ENCODE measurements around the gene ZMYM5. TPM values are rescaled to one million over a fixed set of nuclear protein-coding genes. Genes with fewer than 3 reads are reported as not detected.
A peak's percentile ranks its signal among the peaks of the same experiment; 100 is the strongest.
"Not testable (repeated sequence)": the region's sequence is repeated elsewhere in the genome, so short reads cannot be mapped to it uniquely, and the experiment has no call there.

ZMYM5 gene
- polyA plus RNA-seq (ENCODE audit: insufficient read length in 3 of 3): 10 to 100 TPM; 16.0 to 25.2 (median 22.9) TPM
- long read RNA-seq, donor 1, partial matches to known transcripts: 38 of 42 reads
- long read RNA-seq, donor 1, other reads (novel, unspliced or antisense): 0 of 42 reads
- long read RNA-seq, donor 2, partial matches to known transcripts: 49 of 49 reads
- long read RNA-seq, donor 2, other reads (novel, unspliced or antisense): 0 of 49 reads
- long read RNA-seq, donor 3, partial matches to known transcripts: 33 of 34 reads
- long read RNA-seq, donor 3, other reads (novel, unspliced or antisense): 0 of 34 reads
- long read RNA-seq, donor 4, partial matches to known transcripts: 55 of 59 reads
- long read RNA-seq, donor 4, other reads (novel, unspliced or antisense): 0 of 59 reads
- long read RNA-seq, donor 5, partial matches to known transcripts: 28 of 28 reads
- long read RNA-seq, donor 5, other reads (novel, unspliced or antisense): 0 of 28 reads
- long read RNA-seq, donor 6, partial matches to known transcripts: 28 of 33 reads
- long read RNA-seq, donor 6, other reads (novel, unspliced or antisense): 0 of 33 reads
- long read RNA-seq, donor 7, partial matches to known transcripts: 17 of 21 reads
- long read RNA-seq, donor 7, other reads (novel, unspliced or antisense): 0 of 21 reads
- long read RNA-seq, donor 8, partial matches to known transcripts: 0 of 2 reads
- long read RNA-seq, donor 8, other reads (novel, unspliced or antisense): 0 of 2 reads
- long read RNA-seq, donor 9, partial matches to known transcripts: 67 of 71 reads
- long read RNA-seq, donor 9, other reads (novel, unspliced or antisense): 0 of 71 reads
- long read RNA-seq, donor 10, partial matches to known transcripts: 88 of 90 reads
- long read RNA-seq, donor 10, other reads (novel, unspliced or antisense): 0 of 90 reads
- long read RNA-seq, donor 11, partial matches to known transcripts: 8 of 10 reads
- long read RNA-seq, donor 11, other reads (novel, unspliced or antisense): 0 of 10 reads
- long read RNA-seq, donor 12, partial matches to known transcripts: 28 of 32 reads
- long read RNA-seq, donor 12, other reads (novel, unspliced or antisense): 0 of 32 reads
- long read RNA-seq, donor 13, partial matches to known transcripts: 62 of 63 reads
- long read RNA-seq, donor 13, other reads (novel, unspliced or antisense): 0 of 63 reads
- long read RNA-seq, donor 14: 0 reads
- long read RNA-seq, donor 15, partial matches to known transcripts: 33 of 36 reads
- long read RNA-seq, donor 15, other reads (novel, unspliced or antisense): 0 of 36 reads
- long read RNA-seq, donor 16, partial matches to known transcripts: 42 of 44 reads
- long read RNA-seq, donor 16, other reads (novel, unspliced or antisense): 0 of 44 reads

DNA sequence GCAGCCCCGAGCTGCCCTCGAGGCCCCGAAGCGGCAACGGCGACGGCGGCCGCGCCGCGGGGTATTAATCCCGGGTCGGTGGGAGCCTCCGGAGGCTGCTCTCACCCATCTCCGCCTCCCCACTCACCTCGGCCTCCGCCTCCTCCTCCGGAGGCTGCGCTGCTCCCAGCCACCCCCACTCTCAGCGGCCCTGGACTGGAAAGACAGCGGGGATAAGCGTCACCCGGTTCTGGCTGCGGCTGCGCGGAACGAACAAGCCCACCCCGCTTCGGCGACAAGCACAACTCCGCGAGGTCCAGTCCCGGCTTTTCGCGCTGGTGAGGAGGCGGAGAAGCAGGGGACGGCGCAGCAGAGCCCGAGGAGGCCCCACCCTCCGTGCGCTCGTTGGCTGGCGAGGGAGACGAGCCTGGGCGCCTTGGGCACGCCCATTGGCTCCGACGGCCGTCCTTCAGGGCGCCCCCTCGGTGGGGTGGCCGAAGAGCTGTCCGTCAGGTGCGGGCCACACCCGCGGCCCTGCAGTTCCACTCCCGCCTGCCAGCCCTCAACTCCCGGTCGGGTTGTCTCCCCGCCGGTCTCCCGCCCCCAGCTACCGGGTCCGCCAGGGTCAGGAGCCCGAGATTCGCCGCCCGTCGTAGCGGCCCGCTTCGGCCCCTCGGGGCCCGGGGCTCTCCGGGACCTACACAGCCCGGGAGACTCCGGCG, at the start of gene ZMYM5:
Gene ZMYM5, minus strand, starts transcription at position 327 of the 701 bp plus-strand sequence. CDS start 11,469 bp downstream, outside the sequence.
- DNase-seq: peak; percentile 99

GRCh38 chr13:19910336-19911072, 47.1 kb upstream of the ZMYM5 start:
- DNase-seq: no peak

DNA sequence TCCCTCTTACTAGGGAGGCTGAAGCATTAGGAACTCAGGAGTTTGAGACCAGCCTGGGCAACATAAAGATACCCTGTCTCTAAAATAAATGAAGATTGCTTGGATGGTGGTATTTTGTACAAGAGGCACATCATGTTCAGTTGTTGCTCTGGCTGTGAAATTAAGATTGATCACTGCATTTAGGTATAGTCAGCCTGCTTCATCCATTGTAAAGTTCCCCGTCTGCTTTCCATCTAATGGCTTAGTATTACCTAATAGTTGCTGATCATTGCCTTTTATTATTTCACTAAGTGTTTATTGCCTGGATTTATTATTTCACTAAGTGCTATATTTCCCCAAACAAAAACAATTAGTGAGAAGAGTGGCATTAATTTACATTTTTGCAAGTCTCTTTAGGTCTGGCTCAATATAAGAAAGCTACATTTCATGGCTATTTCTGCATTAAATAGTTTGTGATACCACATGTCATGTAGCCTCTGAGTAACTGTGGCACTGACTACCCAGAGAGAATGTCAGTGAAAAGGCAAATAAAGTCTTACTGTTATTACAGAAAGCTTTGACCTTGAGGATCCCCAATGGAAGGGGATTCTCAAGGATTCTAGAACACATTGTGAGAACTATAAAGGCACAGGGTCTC, 45.0 kb upstream of the ZMYM5 start:
- DNase-seq: no peak

DNA sequence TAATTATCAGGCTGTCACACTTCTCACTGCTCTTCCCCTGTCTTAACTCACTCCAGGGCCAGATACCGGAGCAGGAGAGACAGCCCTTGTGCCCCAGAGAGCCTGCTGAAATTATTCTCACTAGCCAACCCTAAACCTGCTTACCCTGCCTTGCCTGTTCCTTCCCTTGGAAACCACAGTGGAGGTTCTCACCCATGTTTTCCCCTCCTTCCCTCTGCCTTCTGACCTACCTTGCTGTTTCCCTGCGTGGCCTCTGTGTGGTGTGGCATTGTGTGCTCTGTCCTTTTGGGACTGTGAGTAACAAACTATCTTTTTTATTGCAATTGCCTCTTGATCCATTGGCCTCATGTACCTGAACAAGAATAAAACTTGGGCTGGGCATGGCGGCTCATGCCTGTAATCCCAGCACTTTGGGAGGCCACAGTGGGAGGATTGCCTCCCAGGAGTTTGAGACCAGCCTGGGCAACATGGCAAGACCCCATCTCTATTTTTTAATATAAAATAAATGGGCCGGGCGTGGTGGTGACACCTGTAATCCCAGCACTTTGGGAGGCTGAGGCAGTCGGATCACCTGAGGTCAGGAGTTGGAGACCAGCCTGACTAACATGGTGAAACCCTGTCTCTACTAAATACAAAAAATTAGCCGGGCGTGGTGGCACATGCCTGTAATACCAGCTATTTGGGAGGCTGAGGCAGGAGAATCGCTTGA, 42.2 kb upstream of the ZMYM5 start:
- not testable (repeated sequence) for DNase-seq

DNA sequence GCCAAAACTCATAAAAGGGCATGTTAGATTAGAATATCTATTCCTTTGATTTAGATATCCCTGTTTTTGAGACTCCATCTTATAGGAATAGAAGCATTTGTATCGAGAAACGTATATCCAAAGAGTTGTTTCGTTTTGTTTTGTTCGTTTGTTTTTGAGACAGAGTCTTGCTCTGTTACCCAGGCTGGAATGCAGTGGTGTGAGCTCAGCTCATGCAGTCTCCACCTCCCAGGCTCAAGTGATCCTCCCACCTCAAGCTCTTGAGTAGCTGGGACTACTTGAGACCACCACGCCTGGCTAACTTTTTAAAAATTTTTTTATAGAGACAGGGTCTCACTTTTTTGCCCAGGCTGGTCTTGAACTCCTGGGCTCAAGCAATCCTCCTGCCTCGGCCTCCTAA, 26.6 kb upstream of the ZMYM5 start:
- no peak for DNase-seq

DNA sequence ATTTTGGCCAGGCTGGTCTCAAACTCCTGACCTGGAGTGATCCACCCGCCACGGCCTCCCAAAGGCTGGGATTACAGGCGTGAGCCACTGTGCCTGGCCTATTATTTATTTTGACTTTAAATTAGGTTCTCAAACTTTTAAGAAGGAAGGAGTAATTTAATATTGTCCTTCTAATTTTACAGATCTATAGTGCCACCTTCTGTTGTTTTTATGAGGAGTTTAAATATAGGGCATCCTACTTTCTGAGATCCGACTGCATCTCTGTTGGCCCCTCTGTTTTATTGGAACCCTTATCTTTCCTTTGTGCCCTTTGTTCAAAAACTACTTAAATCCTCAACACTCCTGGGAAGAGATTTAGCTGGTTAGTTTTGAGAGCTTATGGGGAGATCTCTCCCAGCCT, 25.4 kb upstream of the ZMYM5 start:
- no peak for DNase-seq

DNA sequence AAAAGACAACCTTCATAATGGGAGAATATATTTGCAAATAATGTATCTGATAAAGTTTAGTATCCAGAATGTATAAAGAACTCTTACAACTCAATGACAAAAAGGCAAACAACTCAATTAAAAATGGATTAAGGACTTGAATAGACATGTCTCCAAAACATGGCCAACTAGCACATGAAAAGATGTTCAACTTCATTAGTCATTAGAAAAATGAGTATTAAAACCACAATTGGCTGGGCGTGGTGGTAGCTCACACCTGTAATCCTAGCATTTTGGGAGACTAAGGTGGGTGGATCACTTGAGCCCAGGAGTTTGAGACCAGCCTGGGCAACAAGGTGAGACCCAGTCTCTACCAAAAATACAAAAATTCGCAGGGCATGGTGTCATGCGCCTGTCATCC, 18.8 kb upstream of the ZMYM5 start:
- no peak for DNase-seq

DNA sequence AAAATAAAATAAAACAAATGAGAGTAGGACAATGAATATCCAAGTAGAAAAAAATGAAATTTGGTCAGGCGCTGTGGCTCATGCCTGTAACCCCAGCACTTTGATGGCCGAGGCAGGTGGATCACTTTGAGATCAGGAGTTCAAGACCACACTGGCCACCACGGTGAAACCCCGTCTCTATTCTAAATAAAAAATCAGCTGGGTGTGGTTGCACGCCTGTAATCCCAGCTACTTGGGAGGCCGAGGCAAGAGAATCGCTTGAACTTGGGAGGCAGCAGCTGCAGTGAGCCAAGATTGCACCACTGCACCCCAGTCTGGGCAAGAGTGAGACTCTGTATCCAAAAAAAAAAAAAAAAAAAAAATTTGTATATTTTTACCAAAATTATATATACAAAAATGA, 18.2 kb upstream of the ZMYM5 start:
- no peak for DNase-seq

DNA sequence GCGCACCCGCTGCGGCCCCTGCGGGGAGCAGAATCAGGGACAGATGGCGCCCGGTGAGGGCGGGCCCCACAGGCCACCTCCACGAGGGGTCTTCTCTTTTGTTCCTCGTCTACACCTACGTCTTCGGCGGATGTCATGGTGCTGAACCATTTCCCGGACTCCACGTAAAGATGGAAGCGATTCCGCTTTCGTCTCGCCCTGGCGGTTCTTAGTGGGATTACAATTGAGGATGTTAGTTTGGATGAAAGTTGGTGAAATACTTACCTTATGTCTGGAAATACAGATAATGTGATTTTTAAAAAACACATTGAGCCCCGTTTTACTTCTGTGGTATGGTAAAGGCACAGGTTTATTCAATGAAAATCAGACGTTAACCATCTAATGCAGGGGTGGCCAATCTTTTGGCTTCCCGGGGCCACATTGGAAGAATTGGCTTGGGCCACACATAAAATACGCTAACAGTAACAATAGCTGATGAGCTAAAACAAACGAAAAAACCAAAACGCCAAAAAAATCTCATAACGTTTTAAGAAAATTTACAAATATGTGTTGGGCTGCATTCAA, 1.4 kb upstream of the ZMYM5 start:
- DNase-seq: peak; percentile 87

- peak; percentile 80 for DNase-seq
These were observed 736 bp upstream of the ZMYM5 start for GRCh38 chr13:19864024-19864745.

- DNase-seq: peak; percentile 27
These were observed 752 bp downstream of the ZMYM5 start for GRCh38 chr13:19862481-19863313.

DNA sequence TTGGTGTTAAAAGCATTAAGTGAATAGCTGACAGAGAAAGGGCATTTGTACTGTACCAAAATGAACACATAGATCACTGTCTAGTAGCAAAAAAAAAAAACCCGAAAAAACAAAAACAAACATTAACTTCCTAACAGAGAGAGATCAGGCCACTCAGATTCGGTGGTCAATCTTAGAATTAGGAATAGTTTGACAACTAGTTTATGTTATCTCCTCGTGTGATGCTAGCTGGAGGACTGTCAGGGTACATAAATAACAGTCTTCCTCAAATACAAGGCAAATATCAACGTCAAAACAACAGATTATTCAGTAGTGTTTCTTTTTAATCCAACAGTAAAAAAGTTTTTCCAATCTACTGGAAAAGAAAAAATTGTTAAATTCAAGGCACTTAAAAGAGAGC, 1.7 kb downstream of the ZMYM5 start:
- no peak for DNase-seq

GRCh38 chr13:19860884-19861655, 2.4 kb downstream of the ZMYM5 start:
- DNase-seq: no peak

DNA sequence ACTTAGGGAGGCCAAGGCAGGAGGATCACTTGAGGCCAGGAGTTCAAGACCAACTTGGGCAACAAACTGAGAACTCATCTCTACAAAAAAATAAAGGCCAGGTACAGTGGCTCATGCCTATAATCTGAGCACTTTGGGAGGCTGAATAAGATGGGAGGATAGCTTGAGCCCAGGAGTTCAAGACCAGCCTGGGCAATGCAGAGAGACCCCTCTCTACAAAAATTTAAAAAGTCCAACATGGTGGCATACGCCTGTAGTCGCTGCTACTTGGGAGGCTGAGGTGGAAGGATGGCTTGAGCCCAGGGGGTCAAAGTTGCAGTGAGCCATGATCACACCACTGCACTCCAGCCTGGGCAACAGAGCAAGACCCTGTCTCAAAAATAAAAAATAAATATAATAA, 5.8 kb downstream of the ZMYM5 start:
- DNase-seq: not testable (repeated sequence)

- DNase-seq: no peak
These were observed 10.7 kb downstream of the ZMYM5 start for GRCh38 chr13:19852766-19853165.

- DNase-seq: no peak
These were observed 17.7 kb downstream of the ZMYM5 start for GRCh38 chr13:19845758-19846157.
